Hindlimb muscle (tissue), 1 donor: Measurements from ENCODE around the gene CASP8. TPM values are rescaled to one million over a fixed set of nuclear protein-coding genes. Genes with fewer than 3 reads are reported as not detected.
A peak's percentile ranks its signal among the peaks of the same experiment; 100 is the strongest.

ENCODE experiments used
- DNase-seq: peaks from one replicate; pipeline ENCODE4 v3.0.0-alpha.2; 2013
- polyA plus RNA-seq: library from polyadenylated mRNA; unstranded; fragments of 120-200 nt; gene quantifications from one replicate; pipeline ENCODE4 v1.2.1, GENCODE V29; 2013; ENCODE audit not compliant: insufficient read length

Gene CASP8
- polyA plus RNA-seq, 1 donor: 5.4 TPM

GRCh38 chr2:201242571-201243277, 17.6 kb upstream of the CASP8 start:
- DNase-seq: no peak

- DNase-seq: no peak
Measured at GRCh38 chr2:201244829-201245228, 15.5 kb upstream of the CASP8 start.

GRCh38 chr2:201246280-201246679, 14.1 kb upstream of the CASP8 start:
- DNase-seq: no peak

GRCh38 chr2:201248288-201248844, 12.0 kb upstream of the CASP8 start:
- no peak for DNase-seq

GRCh38 chr2:201249889-201250288, 10.4 kb upstream of the CASP8 start:
- no peak for DNase-seq

GRCh38 chr2:201250741-201251140, 9.6 kb upstream of the CASP8 start:
- DNase-seq: no peak

- DNase-seq: no peak
Measured at GRCh38 chr2:201254081-201254730, 6.1 kb upstream of the CASP8 start.

GRCh38 chr2:201255408-201256033, 4.8 kb upstream of the CASP8 start:
- DNase-seq: no peak

GRCh38 chr2:201256082-201256481, 4.3 kb upstream of the CASP8 start:
- DNase-seq: no peak

- DNase-seq: no peak
Measured at GRCh38 chr2:201257381-201257955, 2.9 kb upstream of the CASP8 start.

- peak; percentile 63 for DNase-seq
Measured at GRCh38 chr2:201257956-201258665, 2.2 kb upstream of the CASP8 start.

GRCh38 chr2:201258666-201259615, 1.4 kb upstream of the CASP8 start:
- no peak for DNase-seq

- DNase-seq: no peak
Measured at GRCh38 chr2:201261471-201261870, 1.1 kb downstream of the CASP8 start.

GRCh38 chr2:201261906-201262305, 1.6 kb downstream of the CASP8 start:
- DNase-seq: no peak

- no peak for DNase-seq
Measured at GRCh38 chr2:201262718-201263117, 2.4 kb downstream of the CASP8 start.

GRCh38 chr2:201263779-201264178, 3.4 kb downstream of the CASP8 start:
- no peak for DNase-seq

GRCh38 chr2:201264472-201265173, 4.3 kb downstream of the CASP8 start:
- DNase-seq: no peak

- DNase-seq: no peak
Measured at GRCh38 chr2:201266629-201267028, 6.3 kb downstream of the CASP8 start.

- DNase-seq: no peak
Measured at GRCh38 chr2:201267278-201268030, 7.1 kb downstream of the CASP8 start.

GRCh38 chr2:201269764-201270163, 9.4 kb downstream of the CASP8 start:
- DNase-seq: no peak
